Measurements from ENCODE around the gene CACNA1S.

GRCh38 chr1:201108614-201109013 lies 3.6 kb downstream of the CACNA1S start:
- no peak for TF ChIP-seq CTCF (IDR thresholded peaks at IDR 0.05; ENCODE audit: low read depth, low read length, poor library complexity, severe bottlenecking)
- TF ChIP-seq EZH2phosphoT487 (IDR thresholded peaks at IDR 0.05; ENCODE audit: borderline replicate concordance, low read length) = no peak
